Esophagus squamous epithelium (tissue), 4 donors: Measurements from ENCODE around the gene ATP6V0E2.

Source experiments
- POLR2A ChIP-seq, 4 donors: fragments of 450-650 bp; IDR thresholded peaks; one replicate each; pipeline ENCODE4 v1.6.1; 2017; ENCODE audit warnings: antibody characterized with exemption in 4 of 4, mild to moderate bottlenecking in 4 of 4, moderate library complexity in 3 of 4
- TF ChIP-seq, protein P1 (sequence below), 6 experiments: fragments of 450-650 bp in 4 of 6; fragments of 200-600 bp in 2 of 6; sonication (generic) in 2 of 6; IDR thresholded peaks; one replicate each; pipeline ENCODE4 v1.5.1; 2016 to 2019; ENCODE audit warnings: antibody characterized with exemption in 6 of 6, mild to moderate bottlenecking in 4 of 6, moderate library complexity in 4 of 6

DNA sequence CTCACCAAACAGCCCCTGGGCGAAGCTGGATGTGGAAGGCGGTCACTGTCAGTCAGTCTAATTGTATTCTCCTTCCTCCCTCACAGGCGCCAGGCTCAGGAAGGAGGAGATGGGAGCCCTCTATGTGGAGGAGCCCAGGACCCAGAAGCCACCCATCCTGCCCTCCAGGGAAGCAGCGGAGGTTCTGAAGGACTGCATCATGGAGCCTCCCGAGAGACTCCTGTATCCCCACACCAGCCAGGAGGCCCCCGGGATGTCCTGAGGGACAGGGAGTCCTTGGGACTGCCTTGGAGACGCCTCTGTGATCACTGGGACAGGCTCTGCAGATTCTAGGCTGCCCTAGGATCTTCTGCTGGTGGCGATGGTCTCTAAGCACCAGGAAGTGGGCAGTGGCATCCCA lies 9.7 kb upstream of the ATP6V0E2 start:
- TF ChIP-seq, protein P1, sequence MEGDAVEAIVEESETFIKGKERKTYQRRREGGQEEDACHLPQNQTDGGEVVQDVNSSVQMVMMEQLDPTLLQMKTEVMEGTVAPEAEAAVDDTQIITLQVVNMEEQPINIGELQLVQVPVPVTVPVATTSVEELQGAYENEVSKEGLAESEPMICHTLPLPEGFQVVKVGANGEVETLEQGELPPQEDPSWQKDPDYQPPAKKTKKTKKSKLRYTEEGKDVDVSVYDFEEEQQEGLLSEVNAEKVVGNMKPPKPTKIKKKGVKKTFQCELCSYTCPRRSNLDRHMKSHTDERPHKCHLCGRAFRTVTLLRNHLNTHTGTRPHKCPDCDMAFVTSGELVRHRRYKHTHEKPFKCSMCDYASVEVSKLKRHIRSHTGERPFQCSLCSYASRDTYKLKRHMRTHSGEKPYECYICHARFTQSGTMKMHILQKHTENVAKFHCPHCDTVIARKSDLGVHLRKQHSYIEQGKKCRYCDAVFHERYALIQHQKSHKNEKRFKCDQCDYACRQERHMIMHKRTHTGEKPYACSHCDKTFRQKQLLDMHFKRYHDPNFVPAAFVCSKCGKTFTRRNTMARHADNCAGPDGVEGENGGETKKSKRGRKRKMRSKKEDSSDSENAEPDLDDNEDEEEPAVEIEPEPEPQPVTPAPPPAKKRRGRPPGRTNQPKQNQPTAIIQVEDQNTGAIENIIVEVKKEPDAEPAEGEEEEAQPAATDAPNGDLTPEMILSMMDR (IDR thresholded peaks at IDR 0.05) = no peak
- no peak for TF ChIP-seq POLR2A (IDR thresholded peaks at IDR 0.05)
